ENCODE measurements around the gene TIMM9.

GRCh38 chr14:58362798-58363412, 64.4 kb downstream of the TIMM9 start:
- TF ChIP-seq, protein P1, sequence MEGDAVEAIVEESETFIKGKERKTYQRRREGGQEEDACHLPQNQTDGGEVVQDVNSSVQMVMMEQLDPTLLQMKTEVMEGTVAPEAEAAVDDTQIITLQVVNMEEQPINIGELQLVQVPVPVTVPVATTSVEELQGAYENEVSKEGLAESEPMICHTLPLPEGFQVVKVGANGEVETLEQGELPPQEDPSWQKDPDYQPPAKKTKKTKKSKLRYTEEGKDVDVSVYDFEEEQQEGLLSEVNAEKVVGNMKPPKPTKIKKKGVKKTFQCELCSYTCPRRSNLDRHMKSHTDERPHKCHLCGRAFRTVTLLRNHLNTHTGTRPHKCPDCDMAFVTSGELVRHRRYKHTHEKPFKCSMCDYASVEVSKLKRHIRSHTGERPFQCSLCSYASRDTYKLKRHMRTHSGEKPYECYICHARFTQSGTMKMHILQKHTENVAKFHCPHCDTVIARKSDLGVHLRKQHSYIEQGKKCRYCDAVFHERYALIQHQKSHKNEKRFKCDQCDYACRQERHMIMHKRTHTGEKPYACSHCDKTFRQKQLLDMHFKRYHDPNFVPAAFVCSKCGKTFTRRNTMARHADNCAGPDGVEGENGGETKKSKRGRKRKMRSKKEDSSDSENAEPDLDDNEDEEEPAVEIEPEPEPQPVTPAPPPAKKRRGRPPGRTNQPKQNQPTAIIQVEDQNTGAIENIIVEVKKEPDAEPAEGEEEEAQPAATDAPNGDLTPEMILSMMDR (optimal IDR thresholded peaks at IDR 0.05 in 1 of 3, IDR thresholded peaks at IDR 0.05 in 1 of 3, conservative IDR thresholded peaks at IDR 0.05 in 1 of 3; ENCODE audit: extremely low read depth in 1 of 3, insufficient read depth in 2 of 3, low read length in 3 of 3): peak in 1 of 3 experiments; percentile 34
- no peak for TF ChIP-seq EZH2 (IDR thresholded peaks at IDR 0.05; ENCODE audit: low read length)
